Body of pancreas (tissue), 4 donors: Measurements from ENCODE around the gene WBP1. TPM values are rescaled to one million over a fixed set of nuclear protein-coding genes. Genes with fewer than 3 reads are reported as not detected.

Source experiments
- ATAC-seq: fragments of 150-250 bp; one replicate; pipeline ENCODE4 v1.9.1; 2016
- DNase-seq, 4 donors: peaks; one replicate each; pipeline ENCODE4 v3.0.0-alpha.2; 2019
- H3K27ac ChIP-seq, 4 donors: fragments of 200-600 bp; sonication (generic); 1 replicate in 3 of 4; 2 replicates in 1 of 4; pipeline versions ENCODE4 v1.5.1 to v1.6.1; 2016 to 2019; ENCODE audit warnings: mild to moderate bottlenecking in 1 of 4, mixed read lengths in 1 of 4, moderate library complexity in 1 of 4
- H3K27me3 ChIP-seq, 2 donors: fragments of 200-600 bp; sonication (generic); one replicate each; pipeline ENCODE4 v1.6.0; 2016; ENCODE audit warnings: mild to moderate bottlenecking in 1 of 2
- H3K36me3 ChIP-seq, 2 donors: fragments of 200-600 bp; sonication (generic); replicated peaks in 1 of 2; 2 replicates each; pipeline ENCODE4 v1.5.1; 2016; ENCODE audit warnings: low read depth in 2 of 2; ENCODE audit not compliant: insufficient read depth in 1 of 2
- H3K4me1 ChIP-seq: fragments of 200-600 bp; sonication (generic); one replicate; pipeline ENCODE4 v1.6.0; 2016
- H3K4me3 ChIP-seq, 2 donors: fragments of 200-600 bp; sonication (generic); 1 replicate in 1 of 2; 2 replicates in 1 of 2; pipeline ENCODE4 v1.5.1; 2016 to 2019
- H3K9me3 ChIP-seq, 3 donors: fragments of 200-600 bp; sonication (generic); 1 replicate in 2 of 3; 2 replicates in 1 of 3; pipeline ENCODE4 v1.5.1; 2016
- CTCF ChIP-seq, 7 experiments: fragments of 450-650 bp in 4 of 7; fragments of 200-600 bp in 3 of 7; sonication (generic) in 3 of 7; IDR thresholded peaks; one replicate each; pipeline ENCODE4 v1.5.1; 2016 to 2019; ENCODE audit warnings: antibody characterized with exemption in 7 of 7
- POLR2A ChIP-seq, 3 donors: fragments of 450-650 bp; IDR thresholded peaks; one replicate each; pipeline ENCODE4 v1.6.1; 2016; ENCODE audit warnings: antibody characterized with exemption in 3 of 3, mild to moderate bottlenecking in 2 of 3
- WGBS, 2 donors: methylation state at CpG; one replicate each; pipeline ENCODE4 v1.1.5; 2017; 5-methylcytosine and 5-hydroxymethylcytosine counted together
- intact Hi-C: fragments of 100-400 bp; cut with DNase I; formaldehyde crosslinking; loops from one replicate; pipeline ENCODE4 v1.15.1; 2023
- total RNA-seq, 2 donors: library from RNA; depleted of rRNA; stranded (reverse); fragments of >200 nt; gene quantifications; one replicate each; pipeline ENCODE4 v1.1.0, GENCODE V29; 2016

Gene WBP1
- total RNA-seq, 2 donors from 2014 or later: 35.3 to 56.3 TPM

GRCh38 chr2:74496997-74497776 is 38.9 kb downstream of the WBP1 start:
- no peak for TF ChIP-seq CTCF (IDR thresholded peaks at IDR 0.05)
- TF ChIP-seq POLR2A (IDR thresholded peaks at IDR 0.05): no peak
- no peak overlapping the region for H3K27ac ChIP-seq

DNA sequence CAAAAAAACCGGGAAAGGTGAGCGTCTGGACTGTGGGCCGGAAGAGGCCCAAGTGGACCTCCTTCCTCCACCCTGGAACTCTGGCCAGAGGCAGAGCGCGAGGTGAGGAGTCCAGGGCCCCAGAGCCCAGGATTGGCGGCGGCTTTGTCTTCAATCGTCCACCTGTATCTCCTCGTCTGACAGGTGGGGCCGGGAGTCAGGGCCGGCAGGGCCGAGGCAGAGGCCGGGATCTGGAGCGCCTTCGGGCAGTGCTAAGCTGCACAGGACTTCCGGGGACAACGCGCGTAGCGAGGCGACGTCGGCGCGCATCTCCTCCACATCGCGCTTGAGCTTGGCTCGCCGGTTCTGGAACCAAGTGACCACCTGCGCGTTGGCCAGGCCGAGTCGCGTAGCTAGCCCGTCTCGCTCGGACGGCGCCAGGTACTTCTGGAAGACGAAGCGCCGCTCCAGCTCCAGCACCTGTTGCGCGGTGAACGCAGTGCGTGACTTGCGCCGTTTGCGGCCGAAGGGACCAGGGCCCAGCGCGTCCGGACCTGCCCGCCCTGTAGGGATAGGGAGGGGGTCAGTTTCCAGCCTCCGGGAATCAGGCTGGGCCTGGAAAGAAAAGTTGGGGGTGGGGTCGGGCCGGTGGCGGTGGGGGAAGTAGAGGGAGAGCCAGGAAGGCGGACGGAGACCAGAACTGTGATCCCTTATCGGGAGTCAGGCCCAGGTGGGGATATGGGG is 39.7 kb downstream of the WBP1 start:
- Histone ChIP-seq H3K27me3 (peaks cover 0 to 5% of the 10 kb centered on the region in 2 donors), H3K4me3 (peak overlapping the region in 1 of 2 donors; percentile 8), H3K36me3 (peaks cover 0 to 6% of the 10 kb centered on the region in 2 donors), H3K9me3 (no peaks in the 10 kb centered on the region), H3K4me1 (peaks cover 37% of the 10 kb centered on the region), H3K27ac (no peak overlapping the region)
- ATAC-seq (peak; percentile 33), DNase-seq (peak in 1 of 4 donors; percentile 52)
- peak in 1 of 7 experiments; percentile 9 for TF ChIP-seq CTCF (IDR thresholded peaks at IDR 0.05)
- peak in 2 of 3 donors; percentile 16 to 21 for TF ChIP-seq POLR2A (IDR thresholded peaks at IDR 0.05)
- 5 to 8% methylated on average over 18 to 61 of the region's 61 CpGs for WGBS, 2 donors
- intact Hi-C loops: no loop called here

More at GRCh38 chr2:74496997-74497776, 38.9 kb downstream of the WBP1 start:
- peaks cover 0 to 5% of the 10 kb centered on the region in 2 donors for H3K27me3 ChIP-seq
- H3K4me3 ChIP-seq: no peak overlapping the region
- DNase-seq (no peak), ATAC-seq (no peak)
- no peaks in the 10 kb centered on the region for H3K9me3 ChIP-seq
- peaks cover 30% of the 10 kb centered on the region for H3K4me1 ChIP-seq
- intact Hi-C loops: no loop called here
- H3K36me3 ChIP-seq: peaks cover 0 to 12% of the 10 kb centered on the region in 2 donors
- WGBS, 2 donors: 60 to 70% methylated on average over 17 to 19 of the region's 19 CpGs

DNA sequence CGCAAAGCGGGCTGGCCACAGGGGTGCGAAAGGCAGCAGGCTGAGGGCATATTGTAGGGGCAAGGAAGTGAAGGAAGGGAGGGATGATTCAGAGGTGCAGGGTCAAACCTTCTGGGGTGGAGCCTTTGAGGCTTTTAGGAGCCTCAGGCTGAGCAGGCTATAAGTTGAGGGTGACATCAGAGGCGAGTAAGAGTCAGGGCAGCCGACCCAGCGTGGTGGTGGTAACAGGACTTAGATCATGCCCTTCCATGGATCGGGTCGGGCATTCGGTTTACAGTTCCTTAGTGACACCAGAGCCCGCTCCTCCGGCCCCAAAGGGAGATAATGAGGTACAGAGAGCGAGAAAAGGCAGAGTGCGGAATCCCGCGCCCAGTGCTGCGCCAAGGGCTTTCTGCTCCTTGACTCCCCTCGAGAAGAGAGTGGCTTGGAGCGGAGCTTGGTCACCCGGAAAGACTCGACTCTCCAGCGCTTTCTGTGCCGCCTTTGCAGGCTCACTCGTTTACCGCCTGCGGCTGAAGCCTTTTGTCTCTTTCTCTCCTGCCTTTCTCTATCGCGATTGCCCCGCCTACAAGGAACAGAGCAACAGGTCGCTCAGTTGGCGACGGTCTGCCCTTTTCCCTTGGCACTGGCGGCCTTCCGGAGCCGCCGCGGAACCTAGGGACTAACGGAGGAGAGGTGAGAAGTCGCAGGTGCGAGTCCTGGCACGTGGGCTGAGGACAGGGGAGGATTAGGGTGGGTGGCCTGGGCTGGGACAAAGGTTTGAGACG is 40.4 kb downstream of the WBP1 start:
- no peaks in the 10 kb centered on the region for H3K9me3 ChIP-seq
- H3K36me3 ChIP-seq: no peaks in the 10 kb centered on the region
- peaks cover 45% of the 10 kb centered on the region for H3K4me1 ChIP-seq
- 5 to 7% methylated on average over 39 to 41 of the region's 41 CpGs for WGBS, 2 donors
- TF ChIP-seq CTCF (IDR thresholded peaks at IDR 0.05) (no peak), POLR2A (IDR thresholded peaks at IDR 0.05) (no peak)
- DNase-seq (no peak), ATAC-seq (no peak)
- peaks cover 0 to 5% of the 10 kb centered on the region in 2 donors for H3K27me3 ChIP-seq
- no peak overlapping the region for H3K27ac ChIP-seq
- H3K4me3 ChIP-seq: peak overlapping the region in 1 of 2 donors; percentile 8
- intact Hi-C loops: no loop called here

DNA sequence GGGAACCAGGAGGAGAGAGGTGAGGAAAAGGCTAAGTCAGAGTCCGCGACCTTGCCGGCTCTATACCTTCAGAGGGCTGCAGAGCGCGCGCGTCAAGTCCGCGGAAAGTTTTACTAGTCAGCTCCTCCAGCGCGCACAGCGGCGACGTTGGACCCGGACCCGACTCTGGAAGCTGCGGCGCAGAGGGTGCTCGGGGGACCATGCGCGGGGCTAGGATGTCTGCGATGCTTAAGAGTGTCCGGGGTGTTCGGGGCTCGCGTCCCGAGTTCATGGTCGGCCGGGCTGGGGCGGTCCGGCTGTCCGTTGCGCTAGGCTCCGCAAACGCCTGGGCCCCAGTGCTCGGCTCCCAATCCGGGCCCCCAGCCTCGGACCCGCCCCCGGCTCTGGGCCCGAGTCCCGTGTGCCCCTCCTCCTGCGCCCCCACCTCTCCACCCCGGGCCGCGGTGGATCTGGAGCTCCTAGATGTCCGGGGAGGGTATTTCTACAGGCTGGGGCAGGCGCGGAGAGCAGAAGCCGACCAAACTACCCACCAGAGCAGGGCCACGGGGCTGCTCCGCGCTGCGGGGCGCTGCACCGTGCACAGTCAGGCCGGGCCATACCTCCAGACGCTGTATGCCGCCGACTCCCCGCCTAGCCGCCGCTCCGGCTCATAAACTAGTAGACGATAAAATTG is 41.2 kb downstream of the WBP1 start, which contains the start of gene LBX2:
Gene LBX2 (minus strand): TSS at position 337 of the 673 bp plus-strand sequence. CDS start 66 bp downstream, at position 271.
- peaks cover 0 to 5% of the 10 kb centered on the region in 2 donors for H3K27me3 ChIP-seq
- no peaks in the 10 kb centered on the region for H3K9me3 ChIP-seq
- no peaks in the 10 kb centered on the region for H3K36me3 ChIP-seq
- no peak for ATAC-seq
- peaks cover 52% of the 10 kb centered on the region for H3K4me1 ChIP-seq
- no peak within 1 kb of the TSS for H3K4me3 ChIP-seq
- no peak within 1 kb of the TSS for H3K27ac ChIP-seq
- TF ChIP-seq POLR2A (IDR thresholded peaks at IDR 0.05) (no peak), CTCF (IDR thresholded peaks at IDR 0.05) (no peak)
- DNase-seq: no peak
- intact Hi-C loops: no loop called here
- 19 to 27% methylated on average over 3 to 54 of the region's 65 CpGs for WGBS, 2 donors
